ENCODE data around the gene CIAPIN1.

CIAPIN1 gene

DNA sequence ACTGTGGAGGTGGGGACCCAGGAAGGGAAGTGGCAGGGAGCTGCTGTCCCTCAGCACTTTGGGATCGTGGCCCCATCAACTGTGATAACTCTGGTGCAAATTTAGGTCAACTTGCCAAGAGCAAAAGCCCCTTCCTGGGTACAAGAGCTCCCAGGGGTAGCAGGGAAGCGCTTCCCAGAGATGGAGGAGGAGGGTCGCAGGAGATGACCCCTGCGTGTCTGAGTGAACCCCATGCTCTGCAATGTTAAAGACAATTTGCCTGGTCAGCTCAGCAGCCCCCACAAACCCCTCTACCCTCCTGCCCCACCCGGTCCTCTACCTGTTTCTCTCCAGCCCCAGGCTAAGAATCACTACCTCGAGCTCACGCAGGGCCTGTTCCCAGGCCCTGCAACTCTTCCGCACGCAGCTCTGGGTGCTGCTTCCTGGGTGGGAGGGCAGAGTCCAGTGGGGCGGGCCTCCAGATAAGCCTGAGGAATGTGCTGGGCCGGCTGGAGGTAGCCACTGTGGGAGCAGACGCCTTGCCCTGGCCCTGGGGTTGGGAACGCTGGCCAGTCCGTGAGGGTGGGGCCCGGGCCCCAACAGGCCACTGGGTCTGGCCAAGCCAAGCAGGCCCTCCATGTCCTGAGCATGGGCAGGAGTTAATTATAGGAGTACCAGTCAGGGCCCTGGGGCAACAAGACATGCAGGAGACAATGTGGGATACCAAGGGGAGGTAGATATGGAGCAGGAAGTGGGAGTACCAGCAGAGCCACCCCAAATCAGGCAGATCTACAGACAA is 33.0 kb upstream of the CIAPIN1 start:
- TF ChIP-seq CTCF (IDR thresholded peaks at IDR 0.05; ENCODE audit: extremely low read depth, insufficient read depth, missing control alignments): no peak
- DNase-seq (ENCODE audit: low spot score): no peak
- in situ Hi-C loops (cut with MboI; ENCODE audit: low pct_unique_long_range_greater_than_20kb, low sequenced_read_pairs, unreplicated experiment): no loop called here

DNA sequence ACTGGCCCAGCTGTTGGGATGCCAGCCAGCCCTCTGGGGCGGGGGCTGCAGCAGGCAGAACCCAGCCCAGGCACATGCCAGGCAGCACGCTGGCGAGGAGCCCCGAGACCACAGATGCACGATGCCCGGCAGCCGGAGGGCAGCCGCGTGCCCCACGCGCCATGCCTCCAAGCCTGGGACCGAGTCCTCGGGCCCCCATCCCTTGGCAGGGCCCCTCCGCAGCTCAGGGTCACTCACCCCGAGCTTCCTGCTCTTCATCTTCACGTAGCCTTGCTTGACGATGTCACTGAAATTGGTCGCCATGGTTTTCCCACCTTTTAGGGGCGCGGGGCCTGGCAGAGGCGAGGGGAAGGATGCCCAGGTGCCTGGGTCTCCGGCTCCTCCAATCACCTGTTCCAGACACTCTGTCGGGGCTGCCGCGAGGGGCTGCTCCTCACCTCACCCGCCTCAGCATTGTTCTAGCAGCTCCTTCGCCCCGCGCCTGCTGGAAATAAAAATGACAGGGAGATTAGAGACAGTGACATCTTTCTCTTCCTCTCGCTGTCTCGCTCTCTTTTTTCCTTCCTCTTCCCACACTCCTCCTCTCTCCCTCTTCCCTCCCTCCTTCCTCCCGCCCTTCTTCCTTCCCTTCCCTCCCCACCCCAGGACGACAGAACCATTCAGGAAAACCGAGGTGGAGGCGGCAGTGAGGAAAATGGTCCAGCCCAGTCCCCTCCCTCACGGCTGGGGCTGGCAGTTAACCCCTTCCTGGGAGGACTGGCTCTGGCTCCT is 32.2 kb upstream of the CIAPIN1 start:
- in situ Hi-C loops (cut with MboI; ENCODE audit: low pct_unique_long_range_greater_than_20kb, low sequenced_read_pairs, unreplicated experiment): no loop called here
- no peak for DNase-seq (ENCODE audit: low spot score)
- TF ChIP-seq CTCF (IDR thresholded peaks at IDR 0.05; ENCODE audit: extremely low read depth, insufficient read depth, missing control alignments): no peak

GRCh38 chr16:57478396-57479204 is 31.4 kb upstream of the CIAPIN1 start:
- no peak for TF ChIP-seq CTCF (IDR thresholded peaks at IDR 0.05; ENCODE audit: extremely low read depth, insufficient read depth, missing control alignments)
- no peak for DNase-seq (ENCODE audit: low spot score)
- in situ Hi-C loops (cut with MboI; ENCODE audit: low pct_unique_long_range_greater_than_20kb, low sequenced_read_pairs, unreplicated experiment): no loop called here

DNA sequence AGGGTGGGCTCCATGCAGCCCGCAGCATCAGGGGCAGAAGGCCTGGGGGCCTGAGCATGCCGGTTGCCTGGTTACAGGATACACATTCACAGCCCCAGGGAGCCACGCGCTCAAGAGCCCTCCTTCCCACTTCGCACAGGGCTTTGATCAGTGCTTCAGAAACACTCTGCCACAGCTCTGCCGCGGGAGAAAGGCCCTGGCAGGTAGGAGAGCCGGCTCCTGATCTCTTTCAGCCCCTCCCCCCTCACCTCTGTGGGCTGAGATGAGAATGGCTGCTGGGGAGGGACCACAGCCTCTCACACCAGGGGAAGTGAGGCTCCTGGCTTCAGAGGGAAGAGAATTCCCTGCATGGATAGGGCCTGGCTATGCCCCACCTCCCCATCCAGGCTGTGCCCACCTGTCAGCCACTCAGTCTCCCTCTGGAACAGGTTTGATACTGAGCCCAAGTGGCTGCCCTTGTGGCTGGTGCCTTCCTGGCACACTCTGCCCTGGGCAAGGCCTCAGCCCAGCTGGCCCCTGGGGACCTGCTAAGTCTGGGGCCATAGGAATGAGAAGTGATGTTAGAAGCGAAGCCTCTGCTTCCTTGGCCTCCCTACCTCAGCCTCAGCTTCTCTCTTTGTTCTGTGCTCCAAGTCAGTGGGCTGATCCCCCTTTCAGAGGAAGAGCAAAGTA is 30.5 kb upstream of the CIAPIN1 start:
- no peak for DNase-seq (ENCODE audit: low spot score)
- TF ChIP-seq CTCF (IDR thresholded peaks at IDR 0.05; ENCODE audit: extremely low read depth, insufficient read depth, missing control alignments): no peak
- in situ Hi-C loops (cut with MboI; ENCODE audit: low pct_unique_long_range_greater_than_20kb, low sequenced_read_pairs, unreplicated experiment): no loop called here

DNA sequence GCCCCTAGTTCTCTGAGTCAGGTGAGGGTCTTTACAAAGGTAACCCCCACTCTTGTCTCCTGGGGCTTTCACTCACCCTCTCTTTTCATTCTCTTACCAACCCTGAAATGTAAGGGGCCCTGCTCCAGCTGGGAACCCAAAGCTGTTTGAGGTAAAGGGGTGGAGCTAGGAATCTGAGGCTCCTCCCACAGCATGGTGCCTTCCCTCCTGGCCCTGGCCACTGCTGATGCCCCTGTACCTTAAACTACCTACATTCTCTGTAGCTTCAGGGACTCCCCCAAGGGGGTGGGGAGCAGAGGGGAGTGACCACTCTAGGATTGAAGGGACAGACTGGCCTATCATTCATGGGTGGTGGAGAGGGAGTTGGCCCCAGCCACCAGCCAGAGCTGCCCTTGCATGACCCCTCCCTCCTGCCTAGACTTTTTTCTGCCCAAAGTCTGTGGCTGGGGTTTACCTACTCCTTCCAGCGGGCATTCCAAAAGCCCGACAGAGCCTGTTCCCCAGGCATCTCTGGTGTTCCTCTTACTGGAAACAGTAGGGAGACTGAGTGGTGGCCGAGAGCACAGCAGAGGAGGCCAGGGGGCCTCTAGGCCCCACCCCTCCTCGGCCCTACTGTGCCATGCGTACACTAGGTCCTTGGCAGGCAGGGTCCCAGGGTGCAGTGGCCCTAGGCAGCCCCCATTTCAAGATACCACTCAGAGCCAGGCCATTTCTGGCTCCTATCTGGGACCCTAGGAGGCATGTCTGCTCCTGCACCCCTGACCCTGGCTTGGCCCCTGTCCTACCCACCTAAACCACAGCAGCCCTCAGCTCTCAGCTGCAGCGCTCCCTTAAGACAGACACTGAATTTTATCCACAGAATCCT is 29.6 kb upstream of the CIAPIN1 start:
- DNase-seq (ENCODE audit: low spot score): no peak
- in situ Hi-C loops (cut with MboI; ENCODE audit: low pct_unique_long_range_greater_than_20kb, low sequenced_read_pairs, unreplicated experiment): no loop called here
- no peak for TF ChIP-seq CTCF (IDR thresholded peaks at IDR 0.05; ENCODE audit: extremely low read depth, insufficient read depth, missing control alignments)

All from GM13977 (cell line).